Thyroid gland (tissue), 4 donors: ENCODE measurements around the gene ACOT4. TPM values are rescaled to one million over a fixed set of nuclear protein-coding genes. Genes with fewer than 3 reads are reported as not detected.
A peak's percentile ranks its signal among the peaks of the same experiment; 100 is the strongest.
"Not testable (repeated sequence)": the region's sequence is repeated elsewhere in the genome, so short reads cannot be mapped to it uniquely, and the experiment has no call there.

Experiments
- DNase-seq, 2 donors: peaks; one replicate each; pipeline ENCODE4 v3.0.0-alpha.2; 2019
- H3K27ac ChIP-seq, 3 donors: fragments of 200-600 bp; sonication (generic); 1 replicate in 2 of 3; 2 replicates in 1 of 3; pipeline ENCODE4 v1.5.1; 2016 to 2019; ENCODE audit warnings: mild to moderate bottlenecking in 1 of 3, moderate library complexity in 1 of 3
- H3K27me3 ChIP-seq: fragments of 200-600 bp; sonication (generic); one replicate; pipeline ENCODE4 v1.5.1; 2019
- H3K36me3 ChIP-seq, 2 donors: fragments of 200-600 bp; sonication (generic); one replicate each; pipeline ENCODE4 v1.5.1; 2016 to 2019
- H3K4me1 ChIP-seq, 2 donors: fragments of 200-600 bp; sonication (generic); one replicate each; pipeline ENCODE4 v1.5.1; 2017 to 2019
- H3K4me3 ChIP-seq, 3 donors: fragments of 200-600 bp; sonication (generic); replicated peaks in 1 of 3; 1 replicate in 2 of 3; 2 replicates in 1 of 3; pipeline ENCODE4 v1.5.1; 2016; ENCODE audit warnings: mild to moderate bottlenecking in 1 of 3
- H3K9me3 ChIP-seq: fragments of 200-600 bp; sonication (generic); one replicate; pipeline ENCODE4 v1.5.1; 2017
- POLR2A ChIP-seq, 2 donors: fragments of 450-650 bp; IDR thresholded peaks; one replicate each; pipeline ENCODE4 v1.6.1; 2017; ENCODE audit warnings: antibody characterized with exemption in 2 of 2, mild to moderate bottlenecking in 2 of 2, moderate library complexity in 1 of 2
- WGBS, 2 donors: methylation state at CpG; one replicate each; pipeline ENCODE4 v1.1.5; 2017; 5-methylcytosine and 5-hydroxymethylcytosine counted together
- intact Hi-C: fragments of 100-400 bp; cut with DNase I; formaldehyde crosslinking; loops from one replicate; pipeline ENCODE4 v1.15.1; 2023
- total RNA-seq, 4 donors: library from RNA; depleted of rRNA; stranded (reverse); fragments of >200 nt; gene quantifications; one replicate each; pipeline ENCODE4 v1.2.3, GENCODE V29; 2016
- TF ChIP-seq, protein P1 (sequence below), 6 experiments: fragments of 200-600 bp in 3 of 6; fragments of 450-650 bp in 3 of 6; sonication (generic) in 3 of 6; IDR thresholded peaks; one replicate each; pipeline ENCODE4 v1.5.1; 2016 to 2019; ENCODE audit warnings: antibody characterized with exemption in 6 of 6, mild to moderate bottlenecking in 2 of 6, inconsistent platforms in 1 of 6, moderate library complexity in 1 of 6

Gene ACOT4, protein sequence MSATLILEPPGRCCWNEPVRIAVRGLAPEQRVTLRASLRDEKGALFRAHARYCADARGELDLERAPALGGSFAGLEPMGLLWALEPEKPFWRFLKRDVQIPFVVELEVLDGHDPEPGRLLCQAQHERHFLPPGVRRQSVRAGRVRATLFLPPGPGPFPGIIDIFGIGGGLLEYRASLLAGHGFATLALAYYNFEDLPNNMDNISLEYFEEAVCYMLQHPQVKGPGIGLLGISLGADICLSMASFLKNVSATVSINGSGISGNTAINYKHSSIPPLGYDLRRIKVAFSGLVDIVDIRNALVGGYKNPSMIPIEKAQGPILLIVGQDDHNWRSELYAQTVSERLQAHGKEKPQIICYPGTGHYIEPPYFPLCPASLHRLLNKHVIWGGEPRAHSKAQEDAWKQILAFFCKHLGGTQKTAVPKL
- 1 to 10 TPM; 1.1 to 2.9 (median 1.4) TPM for total RNA-seq

DNA sequence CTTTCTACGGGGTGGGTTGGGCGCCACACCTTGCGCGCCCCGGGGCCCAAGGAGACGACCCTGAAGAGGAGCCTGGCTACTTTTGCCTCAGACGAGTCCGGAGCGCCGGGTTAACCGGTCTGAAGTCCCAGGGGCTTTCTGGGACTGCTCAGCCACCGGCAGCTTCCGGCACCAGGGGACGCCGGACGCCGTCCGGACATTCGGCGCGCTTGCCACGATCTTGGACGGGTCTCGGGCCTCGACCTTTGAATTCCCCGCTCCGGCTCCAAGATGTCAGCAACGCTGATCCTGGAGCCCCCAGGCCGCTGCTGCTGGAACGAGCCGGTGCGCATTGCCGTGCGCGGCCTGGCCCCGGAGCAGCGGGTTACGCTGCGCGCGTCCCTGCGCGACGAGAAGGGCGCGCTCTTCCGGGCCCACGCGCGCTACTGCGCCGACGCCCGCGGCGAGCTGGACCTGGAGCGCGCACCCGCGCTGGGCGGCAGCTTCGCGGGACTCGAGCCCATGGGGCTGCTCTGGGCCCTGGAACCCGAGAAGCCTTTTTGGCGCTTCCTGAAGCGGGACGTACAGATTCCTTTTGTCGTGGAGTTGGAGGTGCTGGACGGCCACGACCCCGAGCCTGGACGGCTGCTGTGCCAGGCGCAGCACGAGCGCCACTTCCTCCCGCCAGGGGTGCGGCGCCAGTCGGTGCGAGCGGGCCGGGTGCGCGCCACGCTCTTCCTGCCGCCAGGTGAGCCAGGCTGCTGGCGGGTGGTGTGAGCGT lies at the start of gene ACOT4:
Gene ACOT4, plus strand, starts transcription at position 184 of the 760 bp plus-strand sequence. Its CDS starts 87 bp downstream, at position 271.
- Histone ChIP-seq H3K36me3 (no peaks in the 10 kb centered on the region), H3K27ac (peak within 1 kb of the TSS in 2 of 3 donors; percentile 33 to 45), H3K4me3 (peak within 1 kb of the TSS; percentile 37 to 68 (median 58)), H3K4me1 (no peaks in the 10 kb centered on the region), H3K27me3 (no peaks in the 10 kb centered on the region), H3K9me3 (no peaks in the 10 kb centered on the region)
- intact Hi-C loops: no loop called here
- TF ChIP-seq, protein P1, sequence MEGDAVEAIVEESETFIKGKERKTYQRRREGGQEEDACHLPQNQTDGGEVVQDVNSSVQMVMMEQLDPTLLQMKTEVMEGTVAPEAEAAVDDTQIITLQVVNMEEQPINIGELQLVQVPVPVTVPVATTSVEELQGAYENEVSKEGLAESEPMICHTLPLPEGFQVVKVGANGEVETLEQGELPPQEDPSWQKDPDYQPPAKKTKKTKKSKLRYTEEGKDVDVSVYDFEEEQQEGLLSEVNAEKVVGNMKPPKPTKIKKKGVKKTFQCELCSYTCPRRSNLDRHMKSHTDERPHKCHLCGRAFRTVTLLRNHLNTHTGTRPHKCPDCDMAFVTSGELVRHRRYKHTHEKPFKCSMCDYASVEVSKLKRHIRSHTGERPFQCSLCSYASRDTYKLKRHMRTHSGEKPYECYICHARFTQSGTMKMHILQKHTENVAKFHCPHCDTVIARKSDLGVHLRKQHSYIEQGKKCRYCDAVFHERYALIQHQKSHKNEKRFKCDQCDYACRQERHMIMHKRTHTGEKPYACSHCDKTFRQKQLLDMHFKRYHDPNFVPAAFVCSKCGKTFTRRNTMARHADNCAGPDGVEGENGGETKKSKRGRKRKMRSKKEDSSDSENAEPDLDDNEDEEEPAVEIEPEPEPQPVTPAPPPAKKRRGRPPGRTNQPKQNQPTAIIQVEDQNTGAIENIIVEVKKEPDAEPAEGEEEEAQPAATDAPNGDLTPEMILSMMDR (IDR thresholded peaks at IDR 0.05): peak in 4 of 6 experiments; percentile 19 to 32 (median 24)
- TF ChIP-seq POLR2A (IDR thresholded peaks at IDR 0.05): peak in 1 of 2 donors; percentile 20
- 6 to 9% methylated on average over 11 to 20 of the region's 89 CpGs for WGBS, 2 donors
- peak; percentile 43 to 55 for DNase-seq

DNA sequence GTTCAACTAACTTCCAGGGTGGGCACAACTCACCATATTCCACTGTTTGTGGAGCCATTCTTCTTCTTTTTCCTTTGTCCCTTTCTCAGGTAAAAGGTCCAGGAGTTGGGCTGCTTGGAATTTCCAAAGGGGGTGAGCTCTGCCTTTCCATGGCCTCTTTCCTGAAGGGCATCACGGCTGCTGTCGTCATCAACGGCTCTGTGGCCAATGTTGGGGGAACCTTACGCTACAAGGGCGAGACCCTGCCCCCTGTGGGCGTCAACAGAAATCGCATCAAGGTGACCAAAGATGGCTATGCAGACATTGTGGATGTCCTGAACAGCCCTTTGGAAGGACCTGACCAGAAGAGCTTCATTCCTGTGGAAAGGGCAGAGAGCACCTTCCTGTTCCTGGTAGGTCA lies 48.7 kb upstream of the ACOT4 start:
- H3K9me3 ChIP-seq, H3K4me1 ChIP-seq, DNase-seq, intact Hi-C loops, H3K27ac ChIP-seq, H3K4me3 ChIP-seq, H3K36me3 ChIP-seq, H3K27me3 ChIP-seq: not testable (repeated sequence)
- WGBS, 2 donors: 60% methylated on average over 2 of the region's 7 CpGs; no CpG with 5 or more reads in 1 of the 2 donors

DNA sequence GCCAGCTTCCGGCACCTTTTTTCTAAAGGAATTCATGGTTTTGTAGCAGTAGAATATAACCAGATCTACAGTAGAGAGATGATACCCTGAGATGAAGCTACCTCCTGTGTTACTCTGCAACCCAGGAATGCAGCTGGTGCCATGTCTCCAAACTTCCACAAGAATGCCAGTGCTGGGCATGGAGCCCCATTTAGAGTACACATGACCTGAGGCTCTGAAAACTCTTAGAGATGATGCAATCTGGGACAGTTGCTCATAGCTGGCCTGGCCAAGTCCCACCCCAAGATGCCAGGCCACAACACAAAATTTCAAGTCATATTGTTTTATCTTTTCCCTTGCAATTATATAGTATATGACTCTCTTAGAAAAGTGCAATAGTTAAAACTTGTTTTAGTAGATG lies 46.3 kb upstream of the ACOT4 start:
- H3K9me3 ChIP-seq, H3K27me3 ChIP-seq, H3K4me3 ChIP-seq, H3K4me1 ChIP-seq, H3K27ac ChIP-seq, intact Hi-C loops, H3K36me3 ChIP-seq, DNase-seq: not testable (repeated sequence)
- WGBS, 2 donors: no CpG with 5 or more reads among the region's 1 CpG

GRCh38 chr14:73549097-73549496 lies 42.6 kb upstream of the ACOT4 start:
- H3K36me3 ChIP-seq, H3K4me3 ChIP-seq, H3K9me3 ChIP-seq, H3K4me1 ChIP-seq, intact Hi-C loops, DNase-seq, H3K27ac ChIP-seq, H3K27me3 ChIP-seq: not testable (repeated sequence)
- 85 to 93% methylated on average over 3 of the region's 3 CpGs for WGBS, 2 donors

- H3K36me3 ChIP-seq, H3K27me3 ChIP-seq, DNase-seq, H3K27ac ChIP-seq, H3K4me3 ChIP-seq, intact Hi-C loops, H3K4me1 ChIP-seq, H3K9me3 ChIP-seq: not testable (repeated sequence)
- WGBS, 2 donors: 100% methylated on average over 3 of the region's 6 CpGs; no CpG with 5 or more reads in 1 of the 2 donors
Measured at GRCh38 chr14:73549889-73550524, 41.7 kb upstream of the ACOT4 start.

GRCh38 chr14:73553845-73554244 lies 37.8 kb upstream of the ACOT4 start:
- no peak for TF ChIP-seq POLR2A (IDR thresholded peaks at IDR 0.05)
- H3K27me3 ChIP-seq: no peaks in the 10 kb centered on the region
- no peaks in the 10 kb centered on the region for H3K36me3 ChIP-seq
- 92% methylated on average over 4 of the region's 4 CpGs; no CpG with 5 or more reads in 1 of the 2 donors for WGBS, 2 donors
- no peak for DNase-seq
- H3K9me3 ChIP-seq: no peaks in the 10 kb centered on the region
- intact Hi-C loops: no loop called here
- H3K4me3 ChIP-seq: no peak overlapping the region
- H3K27ac ChIP-seq: no peak overlapping the region
- no peaks in the 10 kb centered on the region for H3K4me1 ChIP-seq

GRCh38 chr14:73557201-73557600 lies 34.5 kb upstream of the ACOT4 start:
- H3K4me1 ChIP-seq, H3K9me3 ChIP-seq, DNase-seq, H3K4me3 ChIP-seq, H3K36me3 ChIP-seq, H3K27me3 ChIP-seq, intact Hi-C loops, H3K27ac ChIP-seq: not testable (repeated sequence)
- WGBS, 2 donors: 85% methylated on average over 2 of the region's 2 CpGs; no CpG with 5 or more reads in 1 of the 2 donors

DNA sequence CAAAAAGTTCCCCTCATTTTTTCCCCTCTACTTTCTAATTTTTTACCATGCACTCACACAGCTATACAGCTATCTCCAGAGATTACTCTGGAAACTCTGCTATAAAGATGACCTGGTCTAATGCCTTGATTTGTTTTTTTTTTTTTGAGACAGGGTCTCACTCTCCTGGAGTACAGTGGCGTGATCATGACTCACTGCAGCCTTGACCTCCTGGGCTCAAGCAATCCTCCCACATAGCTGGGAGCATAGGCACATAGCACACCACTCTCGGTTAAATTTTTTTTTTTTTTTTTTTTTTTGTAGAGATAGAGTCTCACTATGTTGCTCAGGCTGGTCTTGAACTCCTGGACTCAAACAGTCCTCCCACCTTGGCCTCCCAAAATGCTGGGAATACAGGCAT lies 33.4 kb upstream of the ACOT4 start:
- H3K9me3 ChIP-seq, H3K36me3 ChIP-seq, H3K27me3 ChIP-seq, H3K4me3 ChIP-seq, H3K27ac ChIP-seq, intact Hi-C loops, H3K4me1 ChIP-seq, DNase-seq: not testable (repeated sequence)
- WGBS, 2 donors: 100% methylated on average over 1 of the region's 2 CpGs; no CpG with 5 or more reads in 1 of the 2 donors

DNA sequence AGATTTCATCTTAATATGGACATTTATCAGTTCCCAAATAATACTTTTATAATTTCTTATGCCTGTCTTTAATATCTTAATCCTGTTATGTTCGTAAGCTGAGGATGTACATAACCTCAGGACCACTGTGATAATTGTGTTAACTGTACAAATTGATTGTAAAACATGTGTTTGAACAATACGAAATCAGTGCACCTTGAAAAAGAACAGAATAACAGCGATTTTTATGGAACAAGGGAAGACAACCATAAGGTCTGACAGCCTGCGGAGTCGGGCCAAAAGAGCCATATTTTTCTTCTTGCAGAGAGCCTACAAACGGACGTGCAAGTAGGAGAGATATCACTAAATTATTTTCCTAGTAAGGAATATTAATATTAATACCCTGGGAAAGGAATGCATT lies 29.4 kb upstream of the ACOT4 start:
- not testable (repeated sequence) for DNase-seq, H3K36me3 ChIP-seq, H3K27me3 ChIP-seq, H3K27ac ChIP-seq, H3K4me1 ChIP-seq, H3K9me3 ChIP-seq, H3K4me3 ChIP-seq
- intact Hi-C loops: loop anchor here (10.0 kb wide), 2 partner anchors 47 to 73 kb away; no protein-coding TSS in a partner anchor
- 94 to 98% methylated on average over 7 of the region's 7 CpGs for WGBS, 2 donors

DNA sequence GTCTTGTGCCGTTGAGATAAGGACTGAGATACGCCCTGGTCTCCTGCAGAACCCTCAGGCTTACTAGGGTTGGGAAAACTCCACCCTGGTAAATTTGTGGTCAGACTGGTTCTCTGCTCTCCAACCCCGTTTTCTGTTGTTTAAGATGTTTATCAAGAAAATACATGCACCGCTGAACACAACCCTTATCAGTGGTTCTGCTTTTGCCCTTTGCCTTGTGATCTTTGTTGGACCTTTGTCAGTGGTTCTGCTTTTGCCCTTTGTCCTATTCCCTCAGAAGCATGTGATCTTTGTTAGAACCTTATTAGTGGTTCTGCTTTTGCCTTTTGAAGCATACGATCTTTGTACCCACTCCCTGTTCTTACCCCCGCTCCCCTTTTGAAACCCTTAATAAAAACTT lies 29.0 kb upstream of the ACOT4 start:
- 88 to 89% methylated on average over 6 of the region's 6 CpGs for WGBS, 2 donors
- H3K4me3 ChIP-seq, H3K36me3 ChIP-seq, H3K27ac ChIP-seq, H3K9me3 ChIP-seq, DNase-seq, H3K4me1 ChIP-seq, H3K27me3 ChIP-seq: not testable (repeated sequence)
- intact Hi-C loops: loop anchor here (10.0 kb wide), 2 partner anchors 48 to 72 kb away; no protein-coding TSS in a partner anchor

- 100% methylated on average over 1 of the region's 18 CpGs; no CpG with 5 or more reads in 1 of the 2 donors for WGBS, 2 donors
- not testable (repeated sequence) for H3K9me3 ChIP-seq, H3K27ac ChIP-seq, H3K4me3 ChIP-seq, DNase-seq, H3K36me3 ChIP-seq, H3K27me3 ChIP-seq
- peaks cover 16 to 24% of the 10 kb centered on the region in 2 donors for H3K4me1 ChIP-seq
- intact Hi-C loops: loop anchor here (10.0 kb wide), 2 partner anchors 52 to 68 kb away; no protein-coding TSS in a partner anchor
Measured at GRCh38 chr14:73566431-73566830, 25.2 kb upstream of the ACOT4 start.
